Prostate gland (tissue), 2 donors: ENCODE measurements around the gene ANTXR1.

Experiments
- POLR2A ChIP-seq: fragments of 450-650 bp; IDR thresholded peaks from one replicate; pipeline ENCODE4 v1.6.1; 2016; ENCODE audit warnings: antibody characterized with exemption, mild to moderate bottlenecking
- POLR2AphosphoS5 ChIP-seq: sonication (generic); formaldehyde crosslinking; IDR thresholded peaks from one replicate; pipeline ENCODE4 v1.6.1; 2017; ENCODE audit warnings: antibody characterized with exemption
- TF ChIP-seq, protein P1 (sequence below), 4 experiments: fragments of 200-600 bp in 2 of 4; fragments of 450-650 bp in 2 of 4; sonication (generic) in 2 of 4; IDR thresholded peaks; 1 replicate in 3 of 4; 2 replicates in 1 of 4; pipeline ENCODE4 v1.5.1; 2016 to 2019; ENCODE audit warnings: antibody characterized with exemption in 4 of 4, mild to moderate bottlenecking in 2 of 4, moderate library complexity in 2 of 4

DNA sequence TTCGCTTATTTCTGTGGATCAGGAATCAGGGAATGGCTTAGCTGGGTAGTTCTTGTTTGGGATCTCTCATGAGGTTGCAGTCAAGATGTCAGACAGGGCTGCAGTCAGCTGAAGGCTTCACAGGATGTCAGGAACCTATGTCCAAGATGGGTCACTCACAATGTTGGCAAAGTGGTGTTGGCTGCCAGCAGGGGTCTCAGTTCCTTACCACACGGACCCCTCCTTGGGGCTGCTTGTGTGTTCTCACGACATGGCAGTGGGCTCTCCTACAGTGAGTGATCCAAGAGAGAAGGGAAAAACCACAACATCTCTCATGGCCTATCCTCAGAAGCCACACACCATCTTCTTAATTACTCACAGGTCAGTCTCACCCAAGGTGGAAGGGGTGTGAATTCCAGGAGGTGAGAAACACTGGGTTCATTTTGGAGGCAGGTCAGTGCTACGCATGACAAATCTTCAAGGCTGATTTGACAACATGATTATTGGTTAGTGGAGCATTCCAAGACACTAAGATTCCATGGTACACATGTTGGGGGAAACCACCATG, 1.3 kb upstream of the ANTXR1 start:
- TF ChIP-seq, protein P1, sequence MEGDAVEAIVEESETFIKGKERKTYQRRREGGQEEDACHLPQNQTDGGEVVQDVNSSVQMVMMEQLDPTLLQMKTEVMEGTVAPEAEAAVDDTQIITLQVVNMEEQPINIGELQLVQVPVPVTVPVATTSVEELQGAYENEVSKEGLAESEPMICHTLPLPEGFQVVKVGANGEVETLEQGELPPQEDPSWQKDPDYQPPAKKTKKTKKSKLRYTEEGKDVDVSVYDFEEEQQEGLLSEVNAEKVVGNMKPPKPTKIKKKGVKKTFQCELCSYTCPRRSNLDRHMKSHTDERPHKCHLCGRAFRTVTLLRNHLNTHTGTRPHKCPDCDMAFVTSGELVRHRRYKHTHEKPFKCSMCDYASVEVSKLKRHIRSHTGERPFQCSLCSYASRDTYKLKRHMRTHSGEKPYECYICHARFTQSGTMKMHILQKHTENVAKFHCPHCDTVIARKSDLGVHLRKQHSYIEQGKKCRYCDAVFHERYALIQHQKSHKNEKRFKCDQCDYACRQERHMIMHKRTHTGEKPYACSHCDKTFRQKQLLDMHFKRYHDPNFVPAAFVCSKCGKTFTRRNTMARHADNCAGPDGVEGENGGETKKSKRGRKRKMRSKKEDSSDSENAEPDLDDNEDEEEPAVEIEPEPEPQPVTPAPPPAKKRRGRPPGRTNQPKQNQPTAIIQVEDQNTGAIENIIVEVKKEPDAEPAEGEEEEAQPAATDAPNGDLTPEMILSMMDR (IDR thresholded peaks at IDR 0.05), result no peak
- TF ChIP-seq POLR2AphosphoS5 (no peak), POLR2A (no peak)
